Measurements from ENCODE around the gene MATCAP1.
A peak's percentile ranks its signal among the peaks of the same experiment; 100 is the strongest.

DNA sequence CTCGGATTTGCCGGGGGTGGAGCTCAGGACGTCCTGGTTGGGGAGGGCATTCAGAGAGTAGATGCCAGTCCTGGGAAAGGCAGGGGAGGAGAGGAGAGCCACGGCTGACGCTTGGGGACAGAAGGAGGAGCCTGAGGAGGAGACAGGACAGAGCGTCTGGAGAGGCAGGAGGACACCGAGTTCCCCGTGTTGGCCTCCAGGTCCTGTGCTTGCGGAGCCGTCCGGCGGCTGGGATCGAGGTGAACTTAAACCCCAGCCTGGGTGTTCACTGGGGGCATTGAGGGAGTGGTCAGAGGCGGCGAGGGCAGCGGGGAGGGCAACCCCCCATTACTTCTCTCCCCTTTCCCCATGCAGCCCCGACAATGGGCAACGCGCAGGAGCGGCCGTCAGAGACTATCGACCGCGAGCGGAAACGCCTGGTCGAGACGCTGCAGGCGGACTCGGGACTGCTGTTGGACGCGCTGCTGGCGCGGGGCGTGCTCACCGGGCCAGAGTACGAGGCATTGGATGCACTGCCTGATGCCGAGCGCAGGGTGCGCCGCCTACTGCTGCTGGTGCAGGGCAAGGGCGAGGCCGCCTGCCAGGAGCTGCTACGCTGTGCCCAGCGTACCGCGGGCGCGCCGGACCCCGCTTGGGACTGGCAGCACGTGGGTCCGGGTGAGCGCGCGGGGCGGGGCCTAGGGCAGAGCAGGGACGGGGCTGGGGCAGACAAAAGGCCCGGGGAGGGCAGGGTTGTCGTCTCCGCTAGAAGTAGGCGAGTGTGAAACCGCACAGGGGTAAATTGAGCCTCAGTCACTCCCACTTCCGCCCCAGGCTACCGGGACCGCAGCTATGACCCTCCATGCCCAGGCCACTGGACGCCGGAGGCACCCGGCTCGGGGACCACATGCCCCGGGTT lies 9.7 kb downstream of the MATCAP1 start:
- TF ChIP-seq CTCF (IDR thresholded peaks at IDR 0.05; ENCODE audit: low read depth, low read length, missing input control) (peak; percentile 18), SP1 (IDR thresholded peaks at IDR 0.05) (peak; percentile 87), EGR1 (IDR thresholded peaks at IDR 0.05; ENCODE audit: low read depth in 2 of 2) (no peak), YY1 (IDR thresholded peaks at IDR 0.05) (peak; percentile 82)

Measured in liver (tissue), 3 donors.